Fibroblast of lung (primary cell): ENCODE measurements around the gene WNT10A.
A peak's percentile ranks its signal among the peaks of the same experiment; 100 is the strongest.

ENCODE experiments used
- EZH2 ChIP-seq: IDR thresholded peaks from 2 replicates; pipeline ENCODE4 v1.5.1; 2012; ENCODE audit warnings: low read length, control low read depth, mild to moderate bottlenecking; ENCODE audit errors: missing control alignments
- TF ChIP-seq, protein P1 (sequence below), 2 donors: IDR thresholded peaks in 1 of 2; conservative IDR thresholded peaks in 1 of 2; 1 replicate in 1 of 2; 2 replicates in 1 of 2; pipeline ENCODE4 v1.5.1; 2011 to 2012; ENCODE audit warnings: low read length in 2 of 2, control low read depth in 1 of 2, inconsistent platforms in 1 of 2, low read depth in 1 of 2, mild to moderate bottlenecking in 1 of 2

- TF ChIP-seq, protein P1, sequence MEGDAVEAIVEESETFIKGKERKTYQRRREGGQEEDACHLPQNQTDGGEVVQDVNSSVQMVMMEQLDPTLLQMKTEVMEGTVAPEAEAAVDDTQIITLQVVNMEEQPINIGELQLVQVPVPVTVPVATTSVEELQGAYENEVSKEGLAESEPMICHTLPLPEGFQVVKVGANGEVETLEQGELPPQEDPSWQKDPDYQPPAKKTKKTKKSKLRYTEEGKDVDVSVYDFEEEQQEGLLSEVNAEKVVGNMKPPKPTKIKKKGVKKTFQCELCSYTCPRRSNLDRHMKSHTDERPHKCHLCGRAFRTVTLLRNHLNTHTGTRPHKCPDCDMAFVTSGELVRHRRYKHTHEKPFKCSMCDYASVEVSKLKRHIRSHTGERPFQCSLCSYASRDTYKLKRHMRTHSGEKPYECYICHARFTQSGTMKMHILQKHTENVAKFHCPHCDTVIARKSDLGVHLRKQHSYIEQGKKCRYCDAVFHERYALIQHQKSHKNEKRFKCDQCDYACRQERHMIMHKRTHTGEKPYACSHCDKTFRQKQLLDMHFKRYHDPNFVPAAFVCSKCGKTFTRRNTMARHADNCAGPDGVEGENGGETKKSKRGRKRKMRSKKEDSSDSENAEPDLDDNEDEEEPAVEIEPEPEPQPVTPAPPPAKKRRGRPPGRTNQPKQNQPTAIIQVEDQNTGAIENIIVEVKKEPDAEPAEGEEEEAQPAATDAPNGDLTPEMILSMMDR (conservative IDR thresholded peaks at IDR 0.05 in 1 of 2, IDR thresholded peaks at IDR 0.05 in 1 of 2; ENCODE audit: low read depth in 1 of 2, low read length in 2 of 2): no peak
- peak; percentile 87 for TF ChIP-seq EZH2
Measured at GRCh38 chr2:218880102-218880858, at the start of gene WNT10A.
